Stimulated activated CD4-positive, alpha-beta T cell treated with anti-CD3 and anti-CD28 coated beads, Interleukin-4, amount 100 ng/mL, for 4 hours (primary cell): ENCODE data around the gene TMEM170A.

ENCODE experiments used
- DNase-seq, 2 experiments: peaks; one replicate each; pipeline ENCODE4 v3.0.0-alpha.2; 2020

The TMEM170A gene

DNA sequence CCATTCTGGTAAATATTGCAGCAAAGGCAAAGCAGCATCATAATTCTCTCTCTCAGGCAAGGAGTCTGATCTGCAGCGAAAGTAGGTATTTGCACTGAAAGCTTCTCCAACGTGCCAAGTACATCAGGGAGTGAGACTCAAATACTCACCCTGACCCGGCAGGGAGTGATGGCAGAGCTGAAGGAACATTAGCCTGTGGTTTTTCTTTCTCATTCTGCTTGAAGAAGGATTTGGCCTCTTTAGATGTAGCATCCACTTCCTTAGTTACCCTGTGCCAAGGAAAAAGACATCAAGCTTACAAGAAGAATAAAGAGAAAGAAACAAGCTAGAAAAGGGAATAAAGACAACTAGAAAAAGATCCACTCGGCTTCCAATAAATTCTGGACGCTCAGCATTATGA is 69.5 kb downstream of the TMEM170A start:
- no peak for DNase-seq
